ENCODE results near the gene TIGD3. TPM values are rescaled to one million over a fixed set of nuclear protein-coding genes. Genes with fewer than 3 reads are reported as not detected.
A peak's percentile ranks its signal among the peaks of the same experiment; 100 is the strongest.

TIGD3 gene
- total RNA-seq, 6 experiments from 2014 or later, result 0.10 to 0.28 (median 0.20) TPM; not detected in 3

- no peaks in the 10 kb centered on the region for H3K27me3 ChIP-seq
- peaks cover 0 to 30% (median 10%) of the 10 kb centered on the region in 4 donors for H3K4me1 ChIP-seq
- ATAC-seq, result no peak
- intact Hi-C loops (cut with DNase I), result no loop called here
- TF ChIP-seq CTCF (IDR thresholded peaks at IDR 0.05) (no peak), POLR2A (IDR thresholded peaks at IDR 0.05) (no peak)
- H3K36me3 ChIP-seq, result no peaks in the 10 kb centered on the region
- H3K9me3 ChIP-seq, result no peaks in the 10 kb centered on the region
- peak in 1 of 3 donors; percentile 46 for DNase-seq
- 61% methylated on average over 4 of the region's 19 CpGs for WGBS (ENCODE audit: insufficient coverage, low coverage, low lambda C conversion rate, missing lambda C conversion rate)
- no peak overlapping the region for H3K27ac ChIP-seq
- no peak overlapping the region for H3K4me3 ChIP-seq
Observed at GRCh38 chr11:65378208-65378927, 23.8 kb downstream of the TIGD3 start.

GRCh38 chr11:65378928-65379638, 24.5 kb downstream of the TIGD3 start:
- intact Hi-C loops (cut with DNase I), result no loop called here
- TF ChIP-seq POLR2A (IDR thresholded peaks at IDR 0.05) (no peak), CTCF (IDR thresholded peaks at IDR 0.05) (no peak)
- H3K27me3 ChIP-seq, result no peaks in the 10 kb centered on the region
- DNase-seq (peak in 2 of 3 donors; percentile 48 to 61), ATAC-seq (no peak)
- H3K27ac ChIP-seq, result no peak overlapping the region
- H3K9me3 ChIP-seq, result no peaks in the 10 kb centered on the region
- no peak overlapping the region for H3K4me3 ChIP-seq
- H3K36me3 ChIP-seq, result no peaks in the 10 kb centered on the region
- peaks cover 0 to 30% (median 10%) of the 10 kb centered on the region in 4 donors for H3K4me1 ChIP-seq
- 100% methylated on average over 4 of the region's 14 CpGs for WGBS (ENCODE audit: insufficient coverage, low coverage, low lambda C conversion rate, missing lambda C conversion rate)

GRCh38 chr11:65379698-65380459, 25.3 kb downstream of the TIGD3 start:
- Histone ChIP-seq H3K27me3 (no peaks in the 10 kb centered on the region), H3K27ac (no peak overlapping the region), H3K36me3 (no peaks in the 10 kb centered on the region), H3K4me3 (no peak overlapping the region), H3K9me3 (no peaks in the 10 kb centered on the region), H3K4me1 (peaks cover 0 to 30% (median 10%) of the 10 kb centered on the region in 4 donors)
- intact Hi-C loops (cut with DNase I), result no loop called here
- DNase-seq, result peak in 1 of 3 donors; percentile 52
- 95% methylated on average over 4 of the region's 13 CpGs for WGBS (ENCODE audit: insufficient coverage, low coverage, low lambda C conversion rate, missing lambda C conversion rate)
- no peak for TF ChIP-seq CTCF (IDR thresholded peaks at IDR 0.05)
- TF ChIP-seq POLR2A (IDR thresholded peaks at IDR 0.05), result no peak
- no peak for ATAC-seq

- peaks cover 0 to 33% (median 10%) of the 10 kb centered on the region in 4 donors for H3K4me1 ChIP-seq
Observed at GRCh38 chr11:65380460-65381119, 26.0 kb downstream of the TIGD3 start.

More at GRCh38 chr11:65380460-65381119, 26.0 kb downstream of the TIGD3 start:
- H3K27me3 ChIP-seq, result no peaks in the 10 kb centered on the region
- peak overlapping the region in 2 of 3 donors; percentile 97 to 99 for H3K27ac ChIP-seq
- TF ChIP-seq POLR2A (IDR thresholded peaks at IDR 0.05), result no peak
- no peak for TF ChIP-seq CTCF (IDR thresholded peaks at IDR 0.05)
- intact Hi-C loops (cut with DNase I), result no loop called here
- H3K4me3 ChIP-seq, result no peak overlapping the region
- no peaks in the 10 kb centered on the region for H3K9me3 ChIP-seq
- WGBS (ENCODE audit: insufficient coverage, low coverage, low lambda C conversion rate, missing lambda C conversion rate), result 80% methylated on average over 1 of the region's 16 CpGs
- no peak for ATAC-seq
- no peak for DNase-seq
- H3K36me3 ChIP-seq, result no peaks in the 10 kb centered on the region

All from right lobe of liver (tissue), 6 donors.